GM18507 (cell line): ENCODE measurements around the gene SLC15A4.
"Not testable (repeated sequence)": the region's sequence is repeated elsewhere in the genome, so short reads cannot be mapped to it uniquely, and the experiment has no call there.

Experiments used
- DNase-seq: peaks from one replicate; pipeline ENCODE4 v3.0.0; 2011; ENCODE audit warnings: low read depth; ENCODE audit not compliant: insufficient read length; ENCODE audit errors: extremely low spot score
- FAIRE-seq: peaks from 2 replicates; lab custom pipeline; 2011; peaks lifted over from hg19 to GRCh38; lab: Jason Lieb, UNC

Gene SLC15A4

DNA sequence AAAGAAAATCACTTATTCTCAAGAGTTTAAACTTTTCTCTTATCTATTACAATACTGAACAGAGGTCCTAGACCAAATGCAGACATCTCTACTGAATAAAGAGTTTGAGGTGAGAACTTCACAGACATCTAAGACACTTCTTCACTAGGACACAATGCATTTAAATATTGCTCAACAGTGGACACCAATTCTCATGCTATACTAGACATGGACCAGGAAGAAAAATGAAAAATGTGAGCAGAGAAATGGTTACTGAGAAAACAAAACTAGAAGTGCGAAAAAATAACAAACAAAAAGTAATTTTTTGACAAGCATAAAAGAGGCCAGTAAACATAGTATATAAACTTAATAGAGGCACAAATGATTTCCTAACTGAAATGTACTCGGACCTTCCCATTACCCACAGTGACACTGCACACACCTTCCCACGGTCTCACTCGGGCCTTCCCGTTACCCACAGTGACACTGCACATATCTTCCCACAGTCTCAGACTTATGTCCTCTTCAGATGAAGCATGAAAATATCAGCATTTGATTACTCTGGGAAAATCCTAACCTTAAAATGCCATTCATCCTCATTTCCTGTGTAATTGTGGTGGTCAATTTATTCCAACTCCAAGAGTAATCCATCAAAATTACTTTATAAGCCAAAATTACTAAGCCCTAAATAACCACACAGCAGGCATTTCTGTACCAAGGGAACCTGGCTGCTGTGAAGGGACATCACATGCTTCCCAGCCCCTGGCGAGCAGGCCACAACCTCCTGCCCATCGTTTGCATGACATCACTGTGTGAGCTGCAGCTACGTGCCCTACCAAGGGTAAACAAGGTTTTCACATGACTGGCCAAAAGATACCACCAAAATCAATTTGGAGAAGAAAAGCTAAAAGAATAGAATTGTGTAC lies 6.4 kb downstream of the SLC15A4 start:
- DNase-seq: no peak
- no peak for FAIRE-seq

DNA sequence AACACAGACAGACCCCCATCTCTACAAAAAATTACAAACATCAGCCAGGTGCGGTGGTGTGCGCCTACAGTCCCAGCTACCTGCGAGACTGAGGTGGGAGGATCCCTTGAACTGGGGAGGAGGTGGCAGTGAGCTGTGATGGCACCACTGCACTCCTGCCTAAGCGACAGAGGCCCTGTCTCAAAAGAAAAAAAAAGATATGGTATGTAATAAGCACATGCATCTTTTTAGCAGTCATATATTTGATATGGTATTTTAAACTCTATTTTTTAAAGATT lies 7.2 kb downstream of the SLC15A4 start:
- DNase-seq (no peak), FAIRE-seq (no peak)

DNA sequence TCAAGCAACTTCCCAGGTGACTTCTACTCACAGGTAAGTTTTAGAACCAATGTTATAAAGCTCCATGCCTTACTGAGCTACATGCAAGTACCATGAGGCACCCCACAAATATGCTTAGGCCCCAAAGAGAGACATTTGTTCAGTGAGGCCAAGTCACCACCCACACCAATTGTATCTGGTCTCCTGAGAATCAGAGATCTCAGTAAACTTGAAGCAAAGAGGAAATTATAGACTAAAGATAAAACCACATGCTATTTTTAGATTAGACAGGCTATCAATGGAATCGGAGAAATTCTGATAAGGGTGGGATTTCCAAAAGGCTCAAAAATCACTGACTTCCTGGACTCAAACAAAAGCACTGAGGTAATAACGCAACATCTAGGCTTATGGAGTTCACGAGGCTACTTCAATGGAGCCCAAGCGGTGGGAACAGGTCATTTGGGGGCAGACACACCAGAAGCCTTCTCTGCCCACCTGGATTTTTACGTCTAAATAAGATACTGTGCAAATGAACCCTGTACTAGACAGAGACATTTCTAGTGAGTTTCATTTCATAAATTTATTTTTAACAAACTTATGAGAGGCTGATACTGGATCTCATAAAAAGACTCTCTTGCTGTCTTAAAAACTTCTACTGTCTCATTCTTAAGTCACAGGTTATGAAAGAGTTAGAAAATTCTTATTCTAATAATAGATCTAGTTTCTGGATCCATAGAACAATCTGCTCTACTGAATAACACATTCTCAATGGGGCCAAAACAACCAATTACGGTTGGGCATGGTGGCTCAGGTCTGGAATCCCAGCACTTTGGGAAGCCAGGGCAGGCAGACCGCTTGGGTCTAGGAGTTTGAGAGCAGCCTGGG lies 7.7 kb downstream of the SLC15A4 start:
- DNase-seq (no peak), FAIRE-seq (peak; percentile 21)

DNA sequence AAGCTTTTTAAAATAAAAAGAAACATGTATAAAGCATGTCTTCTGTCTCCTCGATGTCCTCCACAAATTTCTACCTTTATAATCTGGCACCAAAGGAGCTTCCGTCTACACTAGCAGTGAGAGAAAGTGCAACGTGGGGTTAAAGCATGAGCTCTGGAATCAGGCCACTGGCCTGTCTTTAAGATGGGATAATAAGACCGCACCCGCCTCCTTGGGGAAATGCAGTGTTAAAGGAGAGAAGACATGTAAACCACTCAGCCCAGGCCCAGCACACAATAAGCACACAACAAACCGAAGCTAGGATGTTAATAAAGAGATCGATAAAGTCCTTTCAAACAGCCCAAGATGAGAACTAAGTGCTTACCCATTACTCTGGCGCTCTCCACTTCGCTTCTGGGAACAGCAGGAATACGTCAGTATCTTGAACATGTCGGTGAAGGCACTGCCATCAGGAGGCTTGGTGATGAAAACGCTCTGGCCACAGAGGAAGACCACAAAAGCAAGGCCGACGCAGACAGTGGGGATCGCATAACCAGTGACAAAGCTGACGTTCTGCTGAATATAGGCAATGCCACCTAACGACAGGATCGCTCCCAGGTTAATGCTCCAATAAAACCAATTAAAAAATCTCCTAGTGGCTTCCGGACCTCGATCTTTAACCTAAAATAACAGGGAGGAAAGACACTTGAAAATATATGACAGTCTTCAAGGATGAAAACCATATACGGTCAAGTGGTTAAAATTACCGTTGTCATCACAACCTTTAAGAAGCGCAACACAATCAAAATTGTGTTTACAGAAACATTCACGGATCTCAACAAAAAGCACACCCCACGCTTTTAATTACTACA lies 9.1 kb downstream of the SLC15A4 start:
- FAIRE-seq (no peak), DNase-seq (no peak)

DNA sequence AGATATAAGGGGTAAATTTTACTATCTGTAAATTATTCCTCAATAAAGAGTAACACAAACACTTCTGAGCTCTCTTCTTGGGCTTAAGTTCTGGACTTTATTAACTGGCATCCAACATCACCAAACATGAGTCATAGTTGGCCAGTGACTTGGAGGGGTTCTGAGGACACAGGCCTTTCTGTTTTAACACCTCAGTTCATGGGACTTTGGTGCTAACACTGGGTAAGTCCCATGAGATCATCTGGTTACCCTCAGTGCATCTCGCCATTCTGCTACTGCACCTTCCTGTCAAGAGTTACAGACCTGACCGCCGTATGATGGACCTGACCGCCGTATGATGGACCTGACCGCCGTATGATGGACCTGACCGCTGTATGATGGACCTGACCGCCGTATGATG lies 9.9 kb downstream of the SLC15A4 start:
- no peak for DNase-seq
- FAIRE-seq: peak; percentile 24

DNA sequence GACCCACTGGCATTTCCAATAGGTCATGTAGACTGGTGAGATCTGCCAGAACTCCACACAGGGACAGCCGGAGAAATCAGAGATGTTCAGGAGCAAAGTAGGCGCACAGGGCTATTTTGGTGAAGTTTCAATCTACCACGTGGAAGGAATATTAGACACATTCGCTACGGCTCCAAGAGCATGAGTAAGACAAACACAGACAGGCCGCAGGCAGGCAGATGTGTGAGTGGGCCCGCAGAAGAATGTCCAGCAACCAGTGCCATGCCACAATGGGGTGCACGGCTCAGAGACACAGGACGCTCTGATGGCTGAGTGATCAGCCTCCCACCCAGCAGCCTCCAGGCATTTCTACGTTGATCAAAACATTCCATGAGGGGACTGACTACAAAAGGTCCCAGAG lies 10.4 kb downstream of the SLC15A4 start:
- DNase-seq (no peak), FAIRE-seq (no peak)

DNA sequence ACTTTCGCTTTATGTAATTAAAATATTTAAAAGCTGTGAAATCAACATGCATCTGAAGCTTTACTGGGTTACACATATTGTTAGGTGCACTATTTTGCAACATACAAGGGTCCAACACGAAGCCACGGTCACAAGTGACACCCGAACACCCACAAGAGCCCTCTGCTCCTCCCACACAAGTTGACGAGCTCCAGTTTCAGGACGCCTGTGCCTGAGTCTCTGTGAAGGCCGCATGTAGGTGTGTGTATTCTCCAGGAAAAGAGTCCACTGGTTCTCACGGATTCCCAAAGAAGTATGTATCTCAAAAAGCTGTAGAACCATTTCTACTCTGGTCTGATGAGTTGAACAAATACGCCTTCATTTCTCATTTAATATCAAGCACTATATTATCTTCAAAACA lies 12.0 kb downstream of the SLC15A4 start:
- FAIRE-seq: peak; percentile 65
- no peak for DNase-seq

DNA sequence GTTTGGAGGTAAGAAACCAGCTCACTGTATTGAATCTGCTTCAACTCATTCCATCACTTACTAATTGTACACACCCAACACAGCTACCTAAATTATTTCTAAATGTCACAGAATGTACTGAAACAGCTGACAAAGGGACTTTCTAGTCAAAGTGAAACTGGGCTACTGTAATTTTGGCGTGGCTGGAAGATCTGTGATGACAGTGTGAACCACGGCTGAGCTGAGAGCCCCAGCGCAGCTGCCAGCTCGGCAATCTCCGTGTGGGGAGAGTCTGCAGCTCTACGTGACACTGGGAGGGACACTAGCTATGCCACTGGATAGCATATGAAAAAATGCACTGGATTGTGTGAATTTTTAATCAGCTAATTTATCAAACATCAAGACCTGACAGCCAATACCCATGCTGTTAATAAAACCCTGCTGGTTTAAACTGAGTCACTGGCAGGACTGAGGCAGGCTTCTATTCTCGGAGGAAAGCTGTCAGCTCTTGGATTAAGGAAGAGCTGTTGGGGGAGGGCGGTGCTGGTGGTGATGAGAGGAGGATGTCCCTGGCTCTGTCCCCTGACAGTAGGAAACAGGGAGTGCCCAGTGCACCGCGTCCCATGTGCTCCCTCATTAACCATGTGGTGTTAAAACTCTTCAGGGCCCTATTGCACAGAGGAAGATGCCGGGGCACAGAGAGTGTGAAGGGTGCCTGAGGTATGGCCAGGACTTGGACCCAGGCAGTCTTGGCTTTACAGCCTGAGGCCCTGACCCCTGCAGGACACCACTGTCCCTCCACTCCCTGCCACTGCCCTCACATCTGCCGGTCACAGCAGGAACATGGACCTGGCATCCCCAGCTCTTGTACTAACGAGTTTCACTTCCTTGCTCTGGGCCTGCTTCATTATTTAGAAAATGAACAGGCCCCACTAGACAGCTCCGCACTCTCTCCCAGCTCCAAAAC lies 13.3 kb downstream of the SLC15A4 start:
- DNase-seq: no peak

GRCh38 chr12:128808651-128809050 lies 15.1 kb downstream of the SLC15A4 start:
- DNase-seq: no peak
- FAIRE-seq: no peak

More for the DNA sequence above, 13.3 kb downstream of the SLC15A4 start:
- peak; percentile 85 for FAIRE-seq

- FAIRE-seq (no peak), DNase-seq (no peak)
Measured at GRCh38 chr12:128807161-128807724, 16.5 kb downstream of the SLC15A4 start.

DNA sequence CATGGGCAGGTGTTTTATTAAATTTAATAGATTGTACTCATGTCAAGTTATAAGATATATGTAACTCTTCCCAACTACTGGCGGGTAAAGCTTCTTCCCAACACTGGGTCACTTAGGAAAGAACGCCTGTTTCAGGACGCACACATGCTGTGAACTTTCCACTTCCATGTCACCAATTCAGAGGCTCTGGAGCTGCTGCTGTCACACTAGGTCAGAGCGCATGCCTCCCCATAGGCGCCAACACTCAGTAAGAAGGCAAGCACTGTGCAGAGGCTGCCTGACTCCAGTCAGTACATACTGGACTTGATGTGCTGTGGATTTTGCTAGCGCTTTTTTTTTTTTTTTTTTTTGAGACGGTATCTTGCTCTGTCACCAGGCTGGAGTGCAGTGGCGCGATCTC lies 17.2 kb downstream of the SLC15A4 start:
- DNase-seq (no peak), FAIRE-seq (no peak)

DNA sequence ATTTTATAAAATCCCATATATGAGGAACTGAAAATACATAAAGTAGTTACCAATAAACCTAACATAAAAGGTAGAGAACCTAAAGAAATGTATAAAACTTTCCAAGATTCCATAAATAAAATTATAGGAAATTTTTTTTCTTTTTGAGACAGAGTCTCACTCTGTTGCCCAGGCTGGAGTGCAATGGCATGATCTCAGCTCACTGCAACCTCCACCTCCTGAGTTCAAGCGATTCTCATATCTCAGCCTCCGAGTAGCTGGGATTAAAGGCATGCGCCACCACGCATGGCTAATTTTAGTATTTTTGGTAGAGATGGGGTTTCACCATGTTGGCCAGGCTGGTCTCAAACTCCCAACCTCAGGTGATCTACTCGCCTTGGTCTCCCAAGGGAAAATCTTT lies 18.4 kb downstream of the SLC15A4 start:
- DNase-seq, FAIRE-seq: not testable (repeated sequence)

- DNase-seq (no peak), FAIRE-seq (no peak)
Measured at GRCh38 chr12:128804762-128805161, 19.0 kb downstream of the SLC15A4 start.

DNA sequence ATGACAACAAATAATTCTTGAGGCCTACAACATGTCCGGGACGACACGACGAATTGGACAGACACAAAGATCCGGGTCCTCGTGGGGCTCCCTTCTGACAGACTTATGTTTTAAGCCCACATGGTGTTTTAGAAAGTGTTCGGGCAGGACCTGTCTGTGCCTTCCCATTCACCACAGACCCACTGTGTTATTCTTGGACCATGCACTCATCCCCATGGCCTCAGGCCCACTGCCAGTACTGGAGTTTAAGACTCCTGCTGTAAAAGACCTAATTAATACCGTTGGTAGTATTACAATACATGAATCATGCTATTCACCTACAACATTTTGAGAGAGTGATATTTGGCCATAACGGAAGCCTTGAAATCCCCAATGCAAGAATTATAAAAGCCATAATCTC lies 20.0 kb downstream of the SLC15A4 start:
- no peak for FAIRE-seq
- no peak for DNase-seq

GRCh38 chr12:128802756-128803155 lies 21.0 kb downstream of the SLC15A4 start:
- FAIRE-seq: no peak

DNA sequence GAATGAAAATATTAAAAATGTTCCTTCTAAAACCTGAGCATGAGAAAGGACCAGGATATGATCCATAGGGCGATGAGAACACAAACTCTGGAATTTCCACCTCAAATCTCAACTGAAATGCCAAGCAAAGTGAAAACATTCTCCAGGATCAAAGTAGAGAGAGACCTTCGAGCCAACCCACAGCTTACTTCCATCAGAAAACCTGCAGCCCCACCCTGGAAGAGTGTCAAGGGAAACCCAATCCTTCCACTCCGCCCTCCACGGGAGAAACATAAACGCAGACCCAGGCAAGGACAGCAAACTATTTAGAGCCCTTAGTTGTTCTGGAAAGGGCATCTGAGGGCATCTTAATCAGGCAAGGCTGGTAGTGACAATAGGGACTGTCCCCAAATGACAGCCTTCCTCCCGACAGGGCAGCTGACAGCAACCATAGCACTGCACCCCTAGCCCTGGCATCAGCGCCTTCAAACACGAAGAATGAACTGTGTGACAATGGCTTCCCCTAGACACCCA lies 21.8 kb downstream of the SLC15A4 start:
- no peak for FAIRE-seq
- DNase-seq: no peak

More at GRCh38 chr12:128802756-128803155, 21.0 kb downstream of the SLC15A4 start:
- no peak for DNase-seq

- DNase-seq (no peak), FAIRE-seq (no peak)
Measured at GRCh38 chr12:128800606-128801005, 23.2 kb downstream of the SLC15A4 start.
